ENCODE measurements around the gene BMP10. TPM values are rescaled to one million over a fixed set of nuclear protein-coding genes. Genes with fewer than 3 reads are reported as not detected.

The BMP10 gene
- total and polyA plus RNA-seq, 2 of the 8 experiments (the other 6 are each of a cell fraction or from before 2014, with no cell fraction given) = not detected

DNA sequence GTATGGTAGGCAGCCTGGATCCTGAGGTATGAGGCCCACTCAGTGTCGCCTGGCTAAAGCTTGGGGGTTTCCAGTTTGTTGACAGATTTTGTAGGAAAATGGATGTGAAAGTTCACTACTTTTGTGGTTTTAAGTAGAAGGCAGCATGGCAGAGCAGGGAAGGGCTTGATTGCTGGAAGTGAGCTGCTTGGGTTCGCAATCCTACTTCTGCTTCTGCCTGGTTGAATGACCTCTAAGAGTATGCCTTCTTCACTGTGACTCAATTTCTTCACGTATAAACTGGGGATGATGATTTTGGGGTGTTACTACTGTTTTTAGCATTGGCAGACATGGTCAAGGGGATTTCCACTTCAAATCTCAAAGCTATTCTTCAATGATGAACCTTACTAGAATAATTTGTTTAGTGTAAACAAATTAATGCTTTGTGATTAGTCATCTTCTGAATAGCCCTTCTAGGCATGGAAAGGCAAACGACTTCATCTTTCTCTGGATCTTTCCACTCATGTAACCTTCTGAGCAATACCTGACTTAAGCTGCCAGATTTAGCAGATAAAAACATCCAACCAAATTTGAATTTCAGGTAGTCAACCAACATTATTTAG is 13.2 kb downstream of the BMP10 start (continued):
- TF ChIP-seq ASH2L (IDR thresholded peaks at IDR 0.05; ENCODE audit: low read length) = no peak
- TF ChIP-seq BCL11A (IDR thresholded peaks at IDR 0.05; ENCODE audit: low read depth in 2 of 2, low read length in 2 of 2) = no peak
- TF ChIP-seq SRF (IDR thresholded peaks at IDR 0.05; ENCODE audit: low read depth, low read length) = no peak
